GM12878 (cell line): ENCODE measurements around the gene SSU72. TPM values are rescaled to one million over a fixed set of nuclear protein-coding genes. Genes with fewer than 3 reads are reported as not detected.
A peak's percentile ranks its signal among the peaks of the same experiment; 100 is the strongest.
"Not testable (repeated sequence)": the region's sequence is repeated elsewhere in the genome, so short reads cannot be mapped to it uniquely, and the experiment has no call there.

Experiments
- ATAC-seq: fragments of 200-7000 bp; cut with Tn5 transposase; 3 replicates; pipeline ENCODE4 v1.9.1; 2020; ENCODE audit warnings: mild to moderate bottlenecking, moderate library complexity
- BruUV-seq: library from RNA; stranded (reverse); fragments of 400-500 nt; replicated peaks from 2 replicates; lab custom pipeline; 2021; lab: Mats Ljungman, UMichigan
- CTCF ChIA-PET: fragments of 300-600 bp; sonication (Branson Sonifier 250); formaldehyde crosslinking; extraction: SDS; loops from one replicate; lab custom pipeline; 2021; ENCODE audit warnings: inconsistent platforms; lab: Yijun Ruan, JAX
- POLR2A ChIA-PET: fragments of 350-600 bp; formaldehyde crosslinking; extraction: SDS; loops from one replicate; lab custom pipeline; 2021; ENCODE audit warnings: inconsistent platforms; lab: Charles Lee
- RAD21 ChIA-PET: fragments of 300-600 bp; sonication (Branson Sonifier 250); formaldehyde crosslinking; loops from one replicate; lab custom pipeline; 2023; ENCODE audit warnings: antibody characterized with exemption; ENCODE audit not compliant: unreplicated experiment; lab: Charles Lee
- SMC1A ChIA-PET: fragments of 300-600 bp; sonication (Branson Sonifier 250); formaldehyde crosslinking; loops from one replicate; lab custom pipeline; 2023; ENCODE audit not compliant: unreplicated experiment, uncharacterized antibody; lab: Charles Lee
- DNase-seq: peaks from one replicate; pipeline ENCODE4 v3.0.0-alpha.2; 2011; ENCODE audit warnings: low read depth, low spot score
- FAIRE-seq: peaks from 3 replicates; lab custom pipeline; 2011; peaks lifted over from hg19 to GRCh38; lab: Jason Lieb, UNC
- H2AFZ ChIP-seq: 2 replicates; pipeline ENCODE4 v1.6.0; 2011; ENCODE audit warnings: low read depth, low read length, control low read depth; ENCODE audit not compliant: control insufficient read depth
- H3K27ac ChIP-seq: 2 replicates; pipeline ENCODE4 v1.5.1; 2011; ENCODE audit warnings: control low read depth; ENCODE audit not compliant: control insufficient read depth, insufficient read depth
- H3K27me3 ChIP-seq, 2 experiments: replicated peaks in 1 of 2; 2 replicates each; pipeline versions ENCODE4 v1.6.0 to v1.6.1; 2011; ENCODE audit warnings: low read length in 1 of 2; ENCODE audit not compliant: control insufficient read depth in 2 of 2, insufficient read depth in 2 of 2
- H3K36me3 ChIP-seq, 2 experiments: 2 replicates each; pipeline ENCODE4 v1.5.1; 2011; ENCODE audit warnings: low read length in 1 of 2; ENCODE audit not compliant: control insufficient read depth in 2 of 2, insufficient read depth in 2 of 2
- H3K4me1 ChIP-seq: 2 replicates; pipeline ENCODE4 v1.6.1; 2011; ENCODE audit warnings: mild to moderate bottlenecking, low read length, moderate library complexity, mixed read lengths; ENCODE audit not compliant: control insufficient read depth, insufficient read depth
- H3K4me2 ChIP-seq: 2 replicates; pipeline ENCODE4 v1.6.0; 2011; ENCODE audit warnings: control low read depth; ENCODE audit not compliant: control insufficient read depth, insufficient read depth
- H3K4me3 ChIP-seq: fragments of 200-600 bp; sonication (generic); 2 replicates; pipeline ENCODE4 v1.5.1; 2016
- H3K79me2 ChIP-seq: 2 replicates; pipeline ENCODE4 v1.6.0; 2011; ENCODE audit warnings: low read length; ENCODE audit not compliant: control insufficient read depth, insufficient read depth
- H3K9ac ChIP-seq: 2 replicates; pipeline ENCODE4 v1.8.0; 2011; ENCODE audit warnings: low read length, control low read depth, mixed read lengths; ENCODE audit not compliant: control insufficient read depth, insufficient read depth
- H3K9me3 ChIP-seq: replicated peaks from 3 replicates; pipeline ENCODE4 v1.5.1; 2011; ENCODE audit warnings: mild to moderate bottlenecking, low read length; ENCODE audit not compliant: control insufficient read depth, insufficient read depth
- H4K20me1 ChIP-seq: 2 replicates; pipeline ENCODE4 v1.6.0; 2011; ENCODE audit not compliant: control insufficient read depth, insufficient read depth
- BHLHE40 ChIP-seq, 2 experiments: fragments of 450-650 bp in 1 of 2; IDR thresholded peaks; 2 replicates each; pipeline ENCODE4 v1.6.1; 2011 to 2017; ENCODE audit warnings: low read depth in 2 of 2, borderline replicate concordance in 1 of 2, improper control_type of control experiment in 1 of 2, low read length in 1 of 2, mild to moderate bottlenecking in 1 of 2
- IRF5 ChIP-seq: fragments of 450-650 bp; IDR thresholded peaks from 2 replicates; pipeline ENCODE4 v1.6.1; 2017; ENCODE audit warnings: borderline replicate concordance
- LARP7 ChIP-seq: fragments of 450-650 bp; IDR thresholded peaks from 2 replicates; pipeline ENCODE4 v1.6.1; 2017; ENCODE audit warnings: mild to moderate bottlenecking
- POU2F2 ChIP-seq: IDR thresholded peaks from 3 replicates; pipeline ENCODE4 v1.6.1; 2011; ENCODE audit warnings: low read depth, mild to moderate bottlenecking, low read length, borderline replicate concordance
- SUZ12 ChIP-seq: fragments of 200-600 bp; sonication (generic); IDR thresholded peaks from one replicate; pipeline ENCODE4 v1.6.1; 2018; ENCODE audit warnings: antibody characterized with exemption, mild to moderate bottlenecking; ENCODE audit not compliant: unreplicated experiment
- ZBTB33 ChIP-seq: fragments of 450-650 bp; IDR thresholded peaks from 2 replicates; pipeline ENCODE4 v1.6.1; 2017; ENCODE audit warnings: mild to moderate bottlenecking
- ZNF592 ChIP-seq: fragments of 450-650 bp; IDR thresholded peaks from 2 replicates; pipeline ENCODE4 v1.6.1; 2017; ENCODE audit warnings: mild to moderate bottlenecking, moderate library complexity
- WGBS: methylation state at CpG from one replicate; pipeline ENCODE4 v1.1.6; 2016; ENCODE audit warnings: low lambda C conversion rate; ENCODE audit not compliant: insufficient replicate concordance, insufficient coverage; ENCODE audit errors: missing lambda C conversion rate; 5-methylcytosine and 5-hydroxymethylcytosine counted together
- in situ Hi-C: fragments of 300-500 bp; cut with MboI; formaldehyde crosslinking; loops from 9 replicates; pipeline ENCODE4 v1.14.3; 2018; ENCODE audit warnings: mixed read lengths
- intact Hi-C: fragments of 100-400 bp; cut with micrococcal nuclease; formaldehyde crosslinking; loops from one replicate; pipeline ENCODE4 v1.14.2; 2022; ENCODE audit not compliant: unreplicated experiment
- polyA plus RNA-seq, 11 experiments: library from polyadenylated mRNA; depleted of rRNA in 4 of 11; unstranded in 6 of 11; stranded (reverse) in 5 of 11; fragments of >200 nt; fragmentation: Nextera tagmentation in 4 of 11; fragmentation: Illumina TruSeq in 1 of 11; extraction: Ambion mirVana in 4 of 11; extraction: Trizol in 1 of 11; gene quantifications; 1 replicate in 1 of 11; 2 replicates in 10 of 11; pipeline versions ENCODE4 v1.2.1 to v1.2.3, GENCODE V29; 2011 to 2016; ENCODE audit warnings: inconsistent platforms in 2 of 11, missing spikeins in 2 of 11, low read depth in 1 of 11
- total RNA-seq, 4 experiments: library from RNA; depleted of rRNA in 3 of 4; stranded (reverse); fragments of >200 nt in 3 of 4; fragmentation: Illumina TruSeq in 1 of 4; extraction: Trizol in 1 of 4; gene quantifications; 2 replicates each; pipeline versions ENCODE4 v1.2.1 to v1.2.3, GENCODE V29; 2013 to 2021

SSU72 gene
- total and polyA plus RNA-seq, 10 of the 15 experiments (the other 5 are each of a cell fraction or from before 2014, with no cell fraction given) = 28.6 to 172 (median 67.7) TPM

- H2AFZ ChIP-seq, H3K27ac ChIP-seq, H3K4me2 ChIP-seq, intact Hi-C loops: not testable (repeated sequence)
- peak; percentile 21 for ATAC-seq
- peak overlapping the region; percentile 65; the same call in 1 of the 2 replicates for H3K4me3 ChIP-seq
- peak in 1 of 2 experiments; percentile 50; a peak in 2 of 4 replicates for TF ChIP-seq BHLHE40 (IDR thresholded peaks at IDR 0.05; ENCODE audit: borderline replicate concordance in 1 of 2, low read depth in 2 of 2, low read length in 1 of 2)
- TF ChIP-seq, all 136 proteins: peak for 1; not testable (repeated sequence) for 135
- H3K36me3 ChIP-seq, POLR2A ChIA-PET, FAIRE-seq, in situ Hi-C loops, H3K9me3 ChIP-seq, H4K20me1 ChIP-seq, SMC1A ChIA-PET, H3K4me1 ChIP-seq, H3K27me3 ChIP-seq, CTCF ChIA-PET, DNase-seq, BruUV-seq, H3K9ac ChIP-seq, RAD21 ChIA-PET: not testable (repeated sequence)
- WGBS = under 1% methylated on average over 25 of the region's 52 CpGs
- H3K79me2 ChIP-seq = peaks cover 19% of the 10 kb centered on the region
Observed at GRCh38 chr1:1512425-1512824, 62.2 kb downstream of the SSU72 start.

GRCh38 chr1:1511533-1512285, 63.0 kb downstream of the SSU72 start, which contains the start of gene ATAD3A:
Gene ATAD3A, plus strand, starts transcription at chr1:1512162. Its CDS starts 107 bp downstream, at chr1:1512269.
- ChIA-PET SMC1A (no interaction called here), POLR2A (interaction anchor here (0.6 kb wide), 1 partner anchor 394 kb away, joined by 3 read pairs; no protein-coding TSS in a partner anchor), CTCF (no interaction called here), RAD21 (no interaction called here)
- peak; percentile 94 for ATAC-seq
- Histone ChIP-seq H3K4me2 (peak within 1 kb of the TSS; percentile 45), H2AFZ (peak within 1 kb of the TSS; percentile 96), H3K27ac (peak within 1 kb of the TSS; percentile 95), H3K27me3 (no peaks in the 10 kb centered on the region), H3K9ac (peak within 1 kb of the TSS; percentile 94), H3K36me3 (no peaks in the 10 kb centered on the region; a peak in 1 of 4 replicates), H3K4me1 (no peaks in the 10 kb centered on the region), H4K20me1 (no peaks in the 10 kb centered on the region), H3K4me3 (peak within 1 kb of the TSS; percentile 76), H3K79me2 (peaks cover 19% of the 10 kb centered on the region), H3K9me3 (no peaks in the 10 kb centered on the region)
- DNase-seq = peak; percentile 84
- under 1% methylated on average over 95 of the region's 99 CpGs for WGBS
- intact Hi-C loops (no loop called here), in situ Hi-C loops (no loop called here)
- no TSS peak for BruUV-seq
- peak; percentile 85 for FAIRE-seq
- TF ChIP-seq IRF5 (peak; percentile 57; the same call in 1 of the 2 replicates), SUZ12 (no peak), ZBTB33 (no peak), POU2F2 (peak; percentile 9; the same call in 2 of the 3 replicates), LARP7 (peak; percentile 81), ZNF592 (no peak)
